Measurements from ENCODE around the gene TTC27. TPM values are rescaled to one million over a fixed set of nuclear protein-coding genes. Genes with fewer than 3 reads are reported as not detected.
A peak's percentile ranks its signal among the peaks of the same experiment; 100 is the strongest.

Gene TTC27
- total and polyA plus RNA-seq, 2 of the 13 experiments (the other 11 are each of a cell fraction or from before 2014, with no cell fraction given): 26.7 to 44.7 TPM

- TF ChIP-seq SNAI1 (CRISPR knock-in tag; IDR thresholded peaks at IDR 0.05; ENCODE audit: borderline replicate concordance) (no peak), SOX13 (IDR thresholded peaks at IDR 0.05) (no peak), SOX13 (CRISPR knock-in tag; conservative IDR thresholded peaks at IDR 0.05 in 1 of 2, IDR thresholded peaks at IDR 0.05 in 1 of 2) (peak in 1 of 2 experiments; percentile 71; a peak in 2 of 4 replicates), ZNF510 (CRISPR knock-in tag; IDR thresholded peaks at IDR 0.05; ENCODE audit: low read depth) (no peak), ZNF367 (CRISPR knock-in tag; IDR thresholded peaks at IDR 0.05; ENCODE audit: borderline replicate concordance) (no peak), TEAD3 (CRISPR knock-in tag; optimal IDR thresholded peaks at IDR 0.05; ENCODE audit: borderline replicate concordance) (peak; percentile 65), EZH2 (conservative IDR thresholded peaks at IDR 0.05; ENCODE audit: low read depth, low read length) (no peak), RORA (CRISPR knock-in tag; IDR thresholded peaks at IDR 0.05) (no peak), ZBTB2 (CRISPR knock-in tag; IDR thresholded peaks at IDR 0.05; ENCODE audit: low read depth) (no peak), GFI1 (CRISPR knock-in tag; IDR thresholded peaks at IDR 0.05; ENCODE audit: borderline replicate concordance) (peak; percentile 74; the same call in 1 of the 2 replicates), ZNF235 (CRISPR knock-in tag; IDR thresholded peaks at IDR 0.05; ENCODE audit: borderline replicate concordance) (no peak), SOX6 (IDR thresholded peaks at IDR 0.05) (no peak), SOX6 (CRISPR knock-in tag; IDR thresholded peaks at IDR 0.05) (peak; percentile 38; the same call in 1 of the 2 replicates), RBFOX2 (IDR thresholded peaks at IDR 0.05; ENCODE audit: low read depth, low read length) (no peak), REL (CRISPR knock-in tag; conservative IDR thresholded peaks at IDR 0.05) (no peak), BCL6 (CRISPR knock-in tag; IDR thresholded peaks at IDR 0.05) (no peak), HNRNPH1 (optimal IDR thresholded peaks at IDR 0.05; ENCODE audit: low read depth, low read length) (no peak), ZNF296 (CRISPR knock-in tag; conservative IDR thresholded peaks at IDR 0.05) (no peak), ZXDC (CRISPR knock-in tag; IDR thresholded peaks at IDR 0.05) (no peak), IRF9 (CRISPR knock-in tag; IDR thresholded peaks at IDR 0.05; ENCODE audit: borderline replicate concordance) (no peak), MTF1 (CRISPR knock-in tag; IDR thresholded peaks at IDR 0.05) (no peak), NAIF1 (CRISPR knock-in tag; IDR thresholded peaks at IDR 0.05; ENCODE audit: borderline replicate concordance) (no peak), ZNF703 (CRISPR knock-in tag; IDR thresholded peaks at IDR 0.05; ENCODE audit: borderline replicate concordance) (no peak), ZNF512 (CRISPR knock-in tag; IDR thresholded peaks at IDR 0.05) (0 out of 2 replicates have a peak, but pooled peaks have one; percentile 44), FOXA3 (CRISPR knock-in tag; IDR thresholded peaks at IDR 0.05) (no peak; the same call in 1 of the 2 replicates), ZBTB7B (CRISPR knock-in tag; IDR thresholded peaks at IDR 0.05) (no peak)
Observed at GRCh38 chr2:32752205-32752604, 124.4 kb downstream of the TTC27 start (continued).

All from HepG2 (cell line).